Stimulated activated CD4-positive, alpha-beta T cell treated with anti-CD3 and anti-CD28 coated beads, Interleukin-15, amount 100 ng/mL, for 48 hours (primary cell): ENCODE measurements around the gene TMEM151A.

Experiments
- DNase-seq, 2 donors: peaks; one replicate each; pipeline ENCODE4 v3.0.0-alpha.2; 2020; ENCODE audit warnings: low read depth in 2 of 2

Gene TMEM151A

DNA sequence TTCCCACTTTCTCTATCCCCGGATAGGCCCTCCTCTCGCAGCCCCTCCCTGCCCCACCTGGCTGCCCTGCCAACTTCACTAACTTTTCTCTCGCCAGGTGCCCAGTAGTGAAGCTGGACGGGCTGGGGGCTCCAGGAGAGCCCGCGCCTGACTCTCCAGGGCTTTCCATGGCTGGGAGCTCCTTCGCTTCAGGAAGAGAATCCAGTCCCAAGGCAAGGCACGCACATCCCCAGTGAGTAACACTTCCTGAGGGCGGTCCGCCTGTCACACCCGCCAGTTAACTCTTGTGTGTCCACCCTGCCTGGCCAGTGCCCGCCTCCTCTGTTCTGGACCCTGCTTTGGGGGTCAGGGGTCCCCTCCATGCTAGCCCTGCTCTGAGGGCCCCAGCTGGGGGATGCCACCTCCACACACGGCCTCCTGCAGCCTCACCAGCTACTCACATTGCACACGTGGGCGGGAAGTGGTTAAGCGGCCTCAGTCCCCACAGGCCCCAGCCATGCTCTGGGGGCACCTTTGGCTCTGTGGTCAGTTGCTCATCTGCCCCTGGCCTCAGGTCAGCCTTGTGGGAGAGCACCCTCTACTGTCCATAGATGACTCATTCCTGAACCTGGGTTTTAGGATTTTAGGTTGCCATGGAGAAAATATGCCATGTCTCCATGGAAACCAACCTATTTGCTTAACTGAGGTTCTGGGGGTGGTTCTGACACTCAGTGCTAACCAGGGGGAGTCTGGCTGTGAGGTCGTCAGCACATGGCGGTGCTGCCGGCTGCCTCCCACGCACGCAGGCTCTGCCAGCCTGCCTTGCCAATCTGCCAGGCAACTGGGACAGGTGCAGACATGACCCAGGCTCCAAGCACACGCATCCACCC lies 44.8 kb downstream of the TMEM151A start, which contains the start of gene RIN1:
TSS of gene RIN1 (minus strand) at position 201 of the 869 bp plus-strand sequence. CDS start at position 169, 32 bp downstream.
- DNase-seq = peak in 1 of 2 donors; percentile 63

DNA sequence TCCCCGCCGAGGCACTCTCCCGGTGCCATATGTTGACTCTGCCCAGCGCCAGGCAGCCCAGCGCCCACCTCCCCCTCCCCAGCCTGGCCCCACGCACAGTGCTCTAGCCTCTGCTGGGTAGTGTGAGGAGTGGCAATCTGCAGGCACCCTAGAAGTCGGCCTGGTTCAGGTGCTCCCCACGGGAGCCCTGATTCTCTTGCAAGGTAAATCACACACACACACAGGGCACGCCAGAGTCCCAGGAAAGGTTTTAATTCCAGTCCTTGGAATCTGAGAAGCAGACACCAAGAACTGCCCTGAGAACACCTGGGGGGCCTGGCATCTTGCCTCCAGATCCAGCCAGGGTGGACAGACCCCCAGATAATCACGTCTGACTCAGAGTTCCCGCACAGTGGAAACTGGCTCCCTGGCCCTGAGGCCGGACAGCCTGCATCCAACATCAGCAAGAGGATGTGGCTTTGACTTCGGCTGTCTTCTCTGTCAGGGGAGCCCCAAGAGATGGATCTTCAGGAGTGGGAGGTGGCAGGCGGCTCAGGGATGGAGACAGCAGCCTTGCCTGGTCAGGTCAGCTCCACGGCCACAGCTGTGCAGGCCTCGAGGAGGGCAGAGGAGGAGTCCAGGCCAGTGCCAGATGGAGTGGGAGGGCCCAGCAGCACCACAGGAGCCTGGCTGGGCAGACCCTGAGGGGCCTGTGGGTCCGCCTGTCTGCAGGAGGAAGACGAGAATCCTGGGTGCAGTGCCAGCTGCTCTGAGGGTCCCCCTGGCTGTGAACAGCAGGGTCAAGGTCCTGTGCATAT lies 45.6 kb downstream of the TMEM151A start:
- no peak for DNase-seq

DNA sequence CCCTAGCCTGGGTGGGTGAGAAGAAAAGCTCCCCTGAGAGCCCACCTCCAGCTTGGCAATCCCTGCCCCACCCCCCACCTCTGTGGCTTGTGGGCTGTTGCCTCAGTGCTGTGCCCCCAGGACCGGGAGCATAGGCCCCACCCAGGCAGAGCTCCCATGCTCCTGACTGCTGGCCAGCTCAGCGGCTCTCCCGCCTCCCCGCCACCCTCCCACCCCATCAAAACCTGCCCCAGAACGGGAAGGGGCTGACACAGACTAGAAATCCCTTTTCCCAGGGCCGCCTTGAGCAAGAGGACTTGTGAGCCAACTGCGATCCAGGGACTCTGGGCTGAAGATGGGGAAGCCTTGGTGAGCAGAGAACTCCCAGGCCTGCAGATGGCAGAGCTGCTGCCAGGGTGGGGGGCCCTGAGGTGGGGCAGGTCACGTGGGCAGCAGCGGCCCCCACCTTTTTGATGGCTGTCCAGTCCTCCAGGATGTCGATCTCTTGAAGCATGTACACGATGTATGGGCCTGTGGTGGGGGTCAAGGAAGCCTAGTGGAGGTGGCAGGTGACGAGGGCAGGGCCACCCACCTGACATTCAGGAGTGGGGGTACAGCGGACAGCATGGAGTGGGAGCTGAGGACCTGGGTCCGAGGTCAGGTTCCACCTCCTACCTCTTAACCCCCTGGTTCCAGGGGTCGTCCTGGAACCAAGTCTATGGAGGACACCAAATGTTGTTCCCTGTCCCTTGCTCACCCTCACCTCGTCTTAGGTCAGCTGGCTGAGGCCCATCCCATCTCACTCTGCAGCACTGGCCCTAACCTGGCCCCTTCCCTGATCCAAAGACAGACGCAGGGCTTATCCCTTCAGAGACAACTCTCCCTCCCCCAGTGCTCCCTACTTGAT lies 46.8 kb downstream of the TMEM151A start:
- DNase-seq = no peak

DNA sequence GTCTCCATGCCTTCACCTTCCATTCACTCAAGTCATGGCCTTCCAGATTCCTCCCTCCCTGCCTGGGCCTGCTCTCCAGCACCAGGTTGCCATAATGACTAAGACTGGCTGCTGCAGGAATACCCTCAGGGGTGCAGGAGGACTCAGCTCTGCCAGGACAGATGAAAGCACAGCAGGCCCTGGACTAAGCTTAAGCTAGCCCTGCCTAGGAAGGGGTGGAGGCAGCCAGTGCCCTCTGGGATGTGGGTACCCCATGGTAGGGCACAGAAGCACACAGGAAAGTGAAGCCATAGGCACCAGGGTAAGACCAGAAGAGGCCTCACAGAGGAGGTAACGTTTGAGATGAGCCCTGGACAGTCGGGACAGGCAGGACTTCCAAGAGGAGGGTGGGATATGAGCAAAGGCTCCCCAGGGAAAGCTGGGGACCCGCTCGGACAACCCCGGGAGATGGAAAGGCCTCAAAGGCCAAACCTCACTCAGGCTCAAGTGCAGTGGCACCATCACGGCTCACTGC lies 47.5 kb downstream of the TMEM151A start:
- no peak for DNase-seq

DNA sequence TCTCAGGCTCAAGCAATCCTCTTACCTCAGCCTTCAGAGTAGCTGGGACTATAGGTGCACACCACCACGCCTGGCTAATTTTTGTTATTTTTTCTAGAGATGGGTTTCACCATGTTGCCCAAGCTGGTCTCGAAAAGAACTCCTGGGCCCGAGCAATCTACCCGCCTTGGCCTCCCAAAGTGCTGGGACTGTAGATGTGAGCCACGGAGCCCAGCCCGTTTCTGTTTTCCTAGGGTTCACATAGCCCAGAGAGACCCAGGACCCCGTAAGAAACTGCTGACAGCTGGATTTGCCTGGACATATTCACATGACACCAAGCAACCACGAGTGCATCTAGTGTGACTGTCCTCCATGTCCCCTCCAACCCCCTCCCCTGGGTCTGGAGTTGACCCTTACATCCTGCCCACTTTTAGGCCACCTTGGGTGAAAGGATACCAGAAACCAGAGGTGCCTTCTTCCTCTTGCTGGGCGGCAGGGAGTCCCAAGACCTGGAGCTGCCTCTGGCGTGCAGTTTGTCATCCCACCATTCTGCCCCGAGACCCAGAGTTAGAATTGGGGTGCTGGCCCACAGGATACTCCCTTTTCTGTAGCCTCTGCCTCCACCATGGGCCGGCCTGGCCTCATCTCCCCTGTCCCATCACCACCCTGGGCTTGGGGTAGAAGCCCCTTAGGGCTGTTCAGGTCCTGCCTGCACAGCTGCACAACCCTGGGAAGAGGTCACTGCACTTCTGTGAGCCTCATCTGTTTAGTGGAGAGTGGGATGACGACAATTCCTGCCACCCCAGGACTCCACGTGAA lies 48.2 kb downstream of the TMEM151A start:
- no peak for DNase-seq

DNA sequence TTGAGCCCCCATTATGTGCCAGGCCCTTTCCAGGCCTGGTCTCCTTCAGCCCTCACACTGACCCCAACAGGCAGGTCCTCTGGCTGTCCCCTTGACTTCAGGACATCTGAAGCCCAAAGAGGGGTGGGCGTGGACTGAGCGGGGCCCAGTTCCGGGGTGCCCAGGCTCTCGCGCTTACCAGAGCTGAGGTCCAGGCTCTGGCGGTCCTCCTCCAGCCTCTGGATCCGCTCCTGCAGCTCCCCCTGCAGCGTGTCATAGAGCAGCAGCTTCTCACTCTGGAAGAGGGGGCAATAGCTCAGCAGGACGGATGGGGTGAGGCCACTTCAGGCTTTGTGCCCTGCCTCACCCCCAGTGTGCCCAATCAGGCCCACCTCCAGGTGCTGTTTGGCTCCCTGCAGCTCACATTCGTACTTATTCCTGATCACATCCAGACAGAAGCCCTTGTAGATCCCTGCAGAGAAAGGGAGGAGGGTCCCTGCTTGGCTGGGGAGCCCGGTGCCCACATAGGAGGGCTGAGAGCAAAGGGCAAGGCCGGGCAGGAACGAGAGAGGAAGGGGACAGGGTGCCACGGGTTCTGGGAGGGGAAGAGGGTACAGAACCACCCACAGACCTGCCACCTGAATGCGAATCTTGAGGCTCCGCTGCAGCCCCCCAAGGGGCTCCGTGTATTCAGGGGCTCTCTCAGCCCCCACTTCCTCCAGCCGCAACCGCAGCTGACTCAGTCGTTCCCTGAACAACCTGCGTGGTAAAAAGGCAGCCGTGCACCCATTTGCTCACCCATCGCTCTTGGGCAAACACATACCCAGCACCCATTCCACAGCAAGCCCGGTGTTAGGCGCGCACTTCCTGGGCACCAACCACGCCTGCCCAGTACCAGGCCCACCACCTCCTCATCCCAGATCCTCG lies 49.2 kb downstream of the TMEM151A start:
- DNase-seq = no peak

DNA sequence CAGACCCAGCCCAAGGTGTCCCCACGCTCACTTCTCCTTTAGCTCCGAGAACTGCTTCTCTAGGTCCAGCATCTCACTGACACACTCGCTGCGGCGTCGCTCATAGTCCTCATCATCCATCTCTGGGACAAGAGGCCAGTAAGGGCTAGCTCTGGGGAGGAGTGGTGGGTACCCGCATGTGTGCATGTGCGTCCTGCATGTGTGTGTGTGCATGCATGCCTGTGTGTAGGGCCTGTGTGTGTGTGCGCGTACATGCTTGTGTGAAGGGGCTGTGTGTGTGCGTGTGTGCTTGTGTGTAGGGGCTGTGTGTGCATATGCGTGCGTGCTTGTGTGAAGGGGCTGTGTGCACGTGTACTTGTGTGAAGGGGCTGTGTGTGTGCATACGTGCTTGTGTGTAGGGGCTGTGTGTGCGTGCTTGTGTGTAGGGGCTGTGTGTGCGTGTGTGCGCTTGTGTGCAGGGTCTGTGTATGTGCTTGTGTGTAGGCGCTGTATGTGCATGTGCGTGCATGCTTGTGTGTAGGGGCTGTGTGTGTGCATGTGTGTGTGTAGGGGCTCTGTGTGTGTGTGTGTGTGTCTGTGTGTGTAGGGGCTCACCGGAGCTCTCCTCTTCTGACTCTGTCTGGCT lies 49.9 kb downstream of the TMEM151A start:
- DNase-seq = no peak

DNA sequence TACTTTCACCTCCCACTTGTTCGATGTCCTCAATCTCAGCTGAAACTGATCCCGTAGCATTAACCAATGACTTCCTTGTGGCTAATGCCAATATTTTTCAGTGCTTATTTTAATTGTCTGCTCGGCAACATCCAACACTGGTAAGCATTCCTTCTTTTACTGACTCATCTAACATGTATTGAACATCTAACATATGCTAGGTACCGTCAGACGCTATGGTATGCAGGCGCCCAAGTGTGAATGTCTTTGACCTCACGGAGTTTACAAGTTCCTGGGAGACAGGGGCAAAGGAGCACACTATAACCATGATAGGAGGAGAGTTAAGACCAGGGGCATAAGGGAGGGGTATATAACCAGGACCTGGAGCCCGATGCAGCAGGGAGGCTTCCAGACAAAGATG lies 51.5 kb downstream of the TMEM151A start:
- DNase-seq = no peak

DNA sequence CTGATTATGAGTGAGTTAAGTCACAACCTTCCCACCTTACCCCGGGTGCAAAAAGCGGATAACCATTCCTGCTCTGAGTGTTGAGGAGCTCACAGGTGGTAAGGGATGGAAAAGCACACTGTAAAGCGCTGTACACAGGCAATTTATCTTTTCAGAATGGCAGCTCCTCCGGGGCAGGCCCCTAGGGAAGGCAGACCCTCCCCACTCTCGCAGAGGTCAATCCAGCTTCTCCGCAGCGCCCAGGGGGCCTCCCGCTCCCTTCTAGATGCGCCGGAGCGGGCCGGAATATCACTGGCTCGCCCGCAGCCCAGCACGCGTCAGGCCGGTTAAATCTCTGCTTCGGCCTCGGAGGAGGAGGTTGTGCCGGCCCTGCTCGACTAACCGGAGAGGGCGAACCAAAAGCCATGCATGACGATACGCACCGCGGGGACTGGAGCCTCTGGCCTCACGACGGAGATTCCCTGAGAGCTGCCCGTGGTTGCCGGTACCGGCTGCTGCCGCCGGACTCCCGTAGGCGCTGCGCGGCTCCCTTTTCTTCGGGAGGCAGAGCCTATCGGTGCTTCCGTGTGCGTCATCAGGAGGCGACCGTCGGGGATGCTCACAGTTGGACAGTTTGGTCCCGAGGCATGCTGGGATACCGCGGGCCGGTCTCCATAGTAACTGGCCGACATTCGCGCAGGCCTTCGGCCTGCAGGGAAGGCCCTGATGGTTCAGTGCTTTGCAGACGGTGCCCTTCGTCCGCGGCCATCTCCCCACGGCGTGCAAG lies 53.0 kb downstream of the TMEM151A start, which contains the start of gene BRMS1:
TSS of gene BRMS1 (minus strand) at position 555 of the 766 bp plus-strand sequence. CDS start 2,870 bp downstream, outside the sequence.
- DNase-seq = peak; percentile 93 to 96

DNA sequence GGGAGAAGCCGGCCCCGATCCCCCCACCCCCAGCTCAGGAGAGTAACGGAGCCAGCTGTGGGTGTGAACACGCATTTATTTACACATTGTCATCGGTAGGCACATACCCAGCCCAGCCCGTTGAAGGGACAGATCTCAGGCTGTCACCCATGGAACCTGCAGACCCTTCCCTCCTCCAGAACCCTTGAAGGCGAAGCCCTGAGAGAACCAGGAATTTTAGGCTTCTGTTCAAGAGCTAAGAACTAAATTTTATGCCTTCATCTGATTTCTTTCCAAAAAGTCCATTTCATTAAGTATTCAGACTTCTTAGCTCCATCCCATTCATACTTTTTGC lies 53.6 kb downstream of the TMEM151A start:
- DNase-seq = no peak
